Stimulated activated CD8-positive, alpha-beta memory T cell treated with anti-CD3 and anti-CD28 coated beads, Interleukin-4, amount 100 ng/mL, for 1 hour (primary cell): ENCODE results near the gene CAMK2A.

ENCODE experiments used
- DNase-seq, 2 donors: peaks; one replicate each; pipeline ENCODE4 v3.0.0-alpha.2; 2020; ENCODE audit warnings: low read depth in 2 of 2, low spot score in 1 of 2

The CAMK2A gene

DNA sequence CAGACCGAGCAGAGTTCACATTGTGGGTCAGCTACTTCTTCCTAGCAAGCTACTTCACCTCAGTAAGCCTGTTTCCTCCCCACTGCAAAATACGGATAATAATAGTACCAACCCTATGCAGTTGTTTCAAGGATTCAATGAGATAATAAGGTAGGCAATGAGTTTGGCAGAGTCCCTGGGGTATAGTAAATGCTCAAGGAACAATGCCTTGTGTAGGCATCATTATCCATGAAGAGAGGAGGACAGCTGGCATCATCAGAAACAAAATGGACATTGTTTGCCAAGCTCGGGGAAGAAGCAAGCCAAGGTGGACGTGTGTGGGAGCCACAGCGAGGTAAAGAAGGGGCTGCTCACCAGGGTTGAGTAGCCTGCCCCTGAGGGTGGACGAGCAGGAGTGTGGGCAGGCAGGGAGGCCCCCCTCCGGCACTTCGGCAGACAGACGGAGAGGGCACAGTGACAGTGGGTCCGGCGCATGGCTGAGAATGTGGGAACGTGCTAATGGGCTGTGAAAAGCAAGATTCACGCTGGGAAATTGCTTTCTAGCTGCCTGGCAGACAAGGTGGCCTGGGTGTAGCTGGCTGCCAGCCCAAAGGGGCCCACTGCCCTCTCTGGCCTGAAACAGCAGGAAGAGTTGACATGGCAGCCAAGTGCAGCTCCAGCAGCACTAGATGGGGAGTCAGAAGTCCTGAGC lies 10.1 kb downstream of the CAMK2A start:
- no peak for DNase-seq

GRCh38 chr5:150278916-150279315 lies 10.7 kb downstream of the CAMK2A start:
- no peak for DNase-seq

GRCh38 chr5:150278046-150278730 lies 11.4 kb downstream of the CAMK2A start:
- DNase-seq, result no peak

- no peak for DNase-seq
These were observed 12.5 kb downstream of the CAMK2A start for GRCh38 chr5:150277043-150277442.

DNA sequence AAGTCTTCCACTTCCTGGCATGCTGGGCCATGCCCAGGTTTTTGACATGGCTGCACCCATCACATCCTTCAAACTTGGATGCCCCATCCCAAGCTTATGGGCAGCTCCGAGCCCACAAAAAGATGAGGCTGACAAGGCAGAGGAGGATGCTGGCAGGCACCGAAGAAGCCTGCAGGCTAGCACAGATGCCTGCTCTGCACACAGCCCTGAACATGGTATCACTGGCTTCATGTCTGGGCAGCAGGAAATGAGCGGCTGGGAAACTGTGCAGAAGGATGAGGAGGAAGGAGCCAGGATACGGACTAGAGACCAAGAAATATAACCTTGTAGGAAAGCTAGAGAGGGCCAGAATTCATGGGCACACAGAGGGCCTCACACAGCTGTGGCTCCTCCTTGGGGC lies 14.8 kb downstream of the CAMK2A start:
- DNase-seq, result no peak

- no peak for DNase-seq
These were observed 17.0 kb downstream of the CAMK2A start for GRCh38 chr5:150272531-150272930.

- DNase-seq, result no peak
These were observed 17.6 kb downstream of the CAMK2A start for GRCh38 chr5:150271923-150272322.

- no peak for DNase-seq
These were observed 18.3 kb downstream of the CAMK2A start for GRCh38 chr5:150271296-150271692.

DNA sequence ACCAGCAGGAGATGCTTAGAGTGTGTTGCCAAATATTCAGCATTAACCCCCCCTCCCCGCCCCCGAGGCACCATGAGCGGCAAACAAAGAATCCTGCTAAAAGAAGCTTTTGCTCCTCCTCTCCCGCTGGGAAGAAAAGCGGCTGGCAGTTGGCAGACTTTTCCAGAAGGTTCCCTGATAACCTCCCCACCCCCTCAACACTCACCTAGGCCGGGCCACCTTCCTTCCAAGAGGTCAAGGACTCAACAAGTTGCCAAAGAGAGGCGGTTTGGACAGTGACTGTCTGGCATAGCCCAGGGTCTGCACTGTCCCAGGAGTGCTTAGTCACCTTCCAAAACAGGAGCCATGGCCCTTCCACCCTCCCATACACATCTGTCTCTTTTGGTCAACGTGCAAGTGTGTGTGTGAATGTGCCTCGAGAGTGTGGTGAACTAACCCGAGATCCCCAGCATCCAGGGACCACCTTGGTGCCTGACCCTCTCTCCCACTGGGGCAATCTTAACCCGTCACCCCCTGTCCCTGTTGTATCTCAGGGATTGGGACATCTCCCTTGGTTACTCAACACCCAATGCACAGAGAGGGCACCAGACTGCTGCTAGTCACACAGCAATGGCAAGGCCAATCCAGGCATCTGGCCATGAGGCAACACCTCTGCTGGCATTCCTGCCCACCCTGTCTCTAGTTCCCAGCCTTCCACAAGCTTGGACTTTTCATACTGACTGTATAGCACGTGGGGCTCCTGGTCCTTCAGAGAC lies 18.9 kb downstream of the CAMK2A start:
- no peak for DNase-seq

DNA sequence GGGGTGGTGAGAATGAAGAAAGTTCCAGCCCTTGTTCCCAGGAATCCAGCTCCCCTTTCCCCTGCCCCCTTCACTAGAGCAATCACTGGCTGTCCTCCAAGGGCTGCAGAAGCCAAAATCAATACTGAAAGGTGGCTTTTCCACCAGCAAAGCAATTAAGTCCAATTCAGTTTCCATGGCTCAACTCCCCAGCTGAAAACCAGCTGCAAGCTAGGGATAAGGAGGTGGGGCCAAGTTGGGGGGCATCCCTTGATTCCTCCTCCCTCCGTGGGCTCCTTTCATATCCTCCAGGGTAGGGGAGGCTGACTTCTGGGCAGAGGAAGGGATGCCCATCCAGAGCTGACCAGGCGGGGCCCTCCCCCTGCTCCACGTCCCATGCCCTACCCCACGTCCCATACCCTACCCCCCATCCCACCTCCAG lies 22.7 kb downstream of the CAMK2A start:
- no peak for DNase-seq

GRCh38 chr5:150265870-150266383 lies 23.6 kb downstream of the CAMK2A start:
- no peak for DNase-seq

DNA sequence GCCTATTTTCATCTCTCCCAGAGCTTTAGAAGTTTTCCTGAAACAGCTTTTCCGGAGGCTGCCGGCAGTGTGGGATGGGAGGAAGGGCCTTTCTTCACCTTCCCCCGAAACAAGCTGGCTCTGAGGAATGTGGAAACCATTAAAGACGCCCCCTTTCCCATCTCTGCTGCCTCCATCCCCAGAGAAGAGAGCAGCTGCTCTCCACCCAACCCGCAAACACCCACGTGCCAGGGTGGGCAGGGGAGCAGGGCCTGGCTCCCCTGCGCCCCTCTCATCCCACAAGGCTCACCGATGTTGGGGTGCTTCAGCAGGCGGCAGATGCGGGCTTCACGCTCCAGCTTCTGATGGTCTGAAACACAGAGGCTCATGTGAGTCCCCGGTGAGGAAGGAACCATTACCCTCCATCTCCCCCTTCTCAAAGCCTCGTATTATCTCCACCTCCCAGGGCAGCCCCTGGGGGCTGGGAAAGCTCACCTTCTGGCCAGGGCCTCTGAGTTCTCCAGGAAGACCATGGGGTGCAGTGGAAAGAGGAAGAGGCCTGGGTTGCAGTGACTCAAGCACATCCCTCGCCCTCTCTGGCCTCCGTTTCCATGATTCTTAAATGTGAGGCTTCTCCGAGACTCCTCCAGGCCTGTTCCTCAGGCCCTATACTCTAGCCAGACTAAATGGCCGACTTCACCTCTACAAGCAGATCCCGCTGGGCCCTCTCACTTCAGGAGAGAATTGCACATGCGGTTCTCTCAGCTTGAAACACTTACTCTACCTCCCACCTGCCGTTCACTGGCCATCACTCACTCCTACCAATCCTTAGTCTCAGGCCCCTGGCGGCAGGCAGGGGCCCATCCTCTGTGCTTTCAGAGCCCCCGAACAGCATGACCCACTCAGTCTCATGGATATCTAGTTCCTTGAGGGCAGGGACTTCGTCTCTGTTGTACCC lies 24.6 kb downstream of the CAMK2A start:
- no peak for DNase-seq

DNA sequence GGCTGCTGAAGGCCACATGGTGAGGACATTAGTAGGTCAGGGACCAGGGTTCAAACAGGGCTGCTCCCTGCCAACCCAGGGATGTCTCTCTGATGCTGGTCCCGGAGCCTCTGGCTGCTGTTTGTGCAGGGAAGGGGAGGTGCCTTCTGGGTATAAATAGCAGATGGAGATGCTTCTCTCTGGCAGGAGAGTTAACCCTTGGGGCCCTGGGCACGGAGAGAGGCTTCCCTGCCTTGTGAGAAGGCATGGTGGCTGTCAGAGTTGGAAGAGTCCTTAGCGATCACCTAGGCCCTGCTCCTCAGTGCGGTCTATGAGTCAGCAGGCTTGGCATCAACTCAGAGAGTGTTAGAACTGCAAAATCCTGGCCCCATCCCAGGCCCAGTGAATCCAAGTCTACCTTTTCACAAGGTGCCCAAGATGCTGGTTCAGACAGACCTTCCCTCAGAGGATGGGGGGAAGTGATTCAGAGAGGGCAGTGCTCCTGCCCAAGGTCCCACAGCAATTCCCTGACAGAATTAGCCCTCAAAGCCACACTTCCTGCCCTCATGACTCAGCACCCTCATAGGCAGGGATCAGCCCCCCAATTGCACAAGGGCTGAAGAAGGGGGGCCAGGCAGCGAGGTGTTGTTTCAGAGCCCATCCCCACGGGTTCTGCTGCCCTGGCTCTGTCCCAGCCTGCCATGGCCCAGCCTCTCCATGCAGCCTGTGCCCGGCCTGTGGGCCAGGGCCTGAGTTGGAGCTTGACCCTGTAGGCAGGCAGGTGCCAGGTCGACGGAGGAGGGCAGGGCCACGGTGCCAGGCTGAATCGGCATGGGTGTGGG lies 25.6 kb downstream of the CAMK2A start:
- no peak for DNase-seq

- DNase-seq, result no peak
These were observed 26.2 kb downstream of the CAMK2A start for GRCh38 chr5:150263375-150263775.

DNA sequence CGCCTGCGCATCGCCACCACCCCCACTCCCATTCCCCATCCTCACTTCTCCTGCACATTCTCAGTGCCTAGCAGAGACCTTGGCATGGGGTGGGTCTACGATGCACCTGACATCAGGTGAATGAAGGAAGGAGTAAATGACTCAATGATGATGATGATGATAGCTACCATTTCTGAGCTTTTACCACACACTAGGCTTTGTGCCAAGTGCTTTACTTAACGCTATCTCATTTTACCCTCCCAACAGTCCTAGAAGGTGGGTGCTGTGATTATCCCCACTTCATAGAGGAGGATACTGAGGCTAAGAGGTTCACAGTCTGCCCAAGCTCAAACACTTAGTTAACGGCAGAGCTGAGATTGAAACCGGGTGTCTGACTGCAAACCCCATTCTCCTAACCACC lies 27.1 kb downstream of the CAMK2A start:
- no peak for DNase-seq

DNA sequence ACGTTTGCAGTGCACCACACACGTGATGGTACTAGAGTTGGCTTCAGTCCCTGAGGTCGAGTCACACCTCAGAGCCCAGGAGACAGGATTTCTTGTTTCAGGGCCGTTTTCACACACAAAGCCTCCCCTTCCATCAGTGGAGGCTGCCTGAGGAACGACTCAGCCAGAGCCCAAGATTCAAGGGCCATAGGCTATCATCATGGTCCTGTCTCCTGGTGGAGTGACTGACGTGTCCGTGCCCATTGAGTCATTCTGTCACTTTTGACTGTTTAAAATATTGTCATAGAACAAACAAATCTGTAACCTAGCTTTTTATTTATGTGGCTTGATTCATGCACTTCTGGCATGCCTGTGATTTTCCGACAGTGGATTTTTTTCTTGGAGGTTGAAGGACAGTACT lies 28.3 kb downstream of the CAMK2A start:
- DNase-seq, result no peak

- DNase-seq, result no peak
These were observed 31.4 kb downstream of the CAMK2A start for GRCh38 chr5:150258130-150258529.

- DNase-seq, result no peak
These were observed 32.1 kb downstream of the CAMK2A start for GRCh38 chr5:150257424-150257823.

- DNase-seq, result no peak
These were observed 33.0 kb downstream of the CAMK2A start for GRCh38 chr5:150256410-150257064.
